ENCODE measurements around the gene TDRD9. TPM values are rescaled to one million over a fixed set of nuclear protein-coding genes. Genes with fewer than 3 reads are reported as not detected.

The TDRD9 gene
- total RNA-seq, 1 donor from 2014 or later = not detected

DNA sequence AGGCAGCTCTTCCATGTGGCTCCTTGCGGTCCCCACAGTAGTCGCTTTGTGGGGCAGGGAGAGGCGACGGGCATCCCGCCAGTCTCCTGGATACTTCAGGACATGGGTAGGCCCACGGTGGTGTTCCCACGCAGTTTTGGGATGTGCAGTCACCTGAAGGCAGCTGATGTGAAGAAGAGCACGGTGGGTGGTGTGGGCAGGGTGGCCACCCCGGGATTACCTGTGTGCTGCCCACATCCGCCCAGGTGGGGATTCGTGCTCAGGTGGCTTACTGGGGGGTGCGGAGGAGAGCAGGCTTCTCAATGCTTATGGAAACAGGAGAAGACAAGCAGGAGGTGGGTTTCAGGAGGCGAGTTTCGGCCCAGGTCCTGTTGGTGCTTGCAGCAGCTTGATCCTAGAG is 28.4 kb upstream of the TDRD9 start:
- H3K9me3 Mint-ChIP-seq = no peaks in the 10 kb centered on the region
- H3K27me3 Mint-ChIP-seq = no peaks in the 10 kb centered on the region
- no peak overlapping the region for H3K4me3 Mint-ChIP-seq
- no peaks in the 10 kb centered on the region for H3K4me1 Mint-ChIP-seq (ENCODE audit: unreplicated experiment)
- no peak overlapping the region for H3K27ac Mint-ChIP-seq
- TF ChIP-seq, protein P1, sequence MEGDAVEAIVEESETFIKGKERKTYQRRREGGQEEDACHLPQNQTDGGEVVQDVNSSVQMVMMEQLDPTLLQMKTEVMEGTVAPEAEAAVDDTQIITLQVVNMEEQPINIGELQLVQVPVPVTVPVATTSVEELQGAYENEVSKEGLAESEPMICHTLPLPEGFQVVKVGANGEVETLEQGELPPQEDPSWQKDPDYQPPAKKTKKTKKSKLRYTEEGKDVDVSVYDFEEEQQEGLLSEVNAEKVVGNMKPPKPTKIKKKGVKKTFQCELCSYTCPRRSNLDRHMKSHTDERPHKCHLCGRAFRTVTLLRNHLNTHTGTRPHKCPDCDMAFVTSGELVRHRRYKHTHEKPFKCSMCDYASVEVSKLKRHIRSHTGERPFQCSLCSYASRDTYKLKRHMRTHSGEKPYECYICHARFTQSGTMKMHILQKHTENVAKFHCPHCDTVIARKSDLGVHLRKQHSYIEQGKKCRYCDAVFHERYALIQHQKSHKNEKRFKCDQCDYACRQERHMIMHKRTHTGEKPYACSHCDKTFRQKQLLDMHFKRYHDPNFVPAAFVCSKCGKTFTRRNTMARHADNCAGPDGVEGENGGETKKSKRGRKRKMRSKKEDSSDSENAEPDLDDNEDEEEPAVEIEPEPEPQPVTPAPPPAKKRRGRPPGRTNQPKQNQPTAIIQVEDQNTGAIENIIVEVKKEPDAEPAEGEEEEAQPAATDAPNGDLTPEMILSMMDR (conservative IDR thresholded peaks at IDR 0.05) = no peak
- no peaks in the 10 kb centered on the region for H3K36me3 Mint-ChIP-seq
- no peak for DNase-seq (ENCODE audit: extremely low spot score, unreplicated experiment)

DNA sequence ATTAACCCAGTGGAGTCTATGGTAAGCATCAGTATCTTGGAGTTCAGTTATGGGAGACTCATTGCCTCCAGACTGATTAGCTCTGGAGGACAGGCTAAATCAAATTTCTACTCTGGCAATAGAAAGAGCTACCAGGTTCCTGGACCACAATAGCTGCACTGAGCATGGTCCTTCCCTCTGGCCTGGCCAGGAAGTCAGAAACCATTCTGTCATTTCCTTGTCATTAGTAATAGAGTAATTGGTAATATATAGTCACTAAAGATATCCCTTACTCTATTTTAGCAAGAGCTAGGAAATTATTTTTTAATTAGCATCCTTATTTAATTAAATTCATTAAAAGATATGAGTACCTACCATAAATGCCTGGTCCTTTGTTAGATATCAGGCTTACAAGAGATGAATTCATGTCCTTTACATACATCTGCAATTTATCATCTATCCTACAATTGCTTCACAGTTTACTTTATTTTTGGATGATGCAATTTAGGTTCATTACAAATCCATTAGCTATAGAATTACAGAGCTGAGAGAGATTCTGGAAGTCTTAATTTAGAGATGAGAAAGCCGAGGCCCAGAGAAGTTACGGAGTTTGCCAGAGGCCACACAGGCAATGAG is 23.7 kb upstream of the TDRD9 start:
- TF ChIP-seq, protein P1 (conservative IDR thresholded peaks at IDR 0.05) = no peak
- H3K27me3 Mint-ChIP-seq = no peaks in the 10 kb centered on the region
- H3K36me3 Mint-ChIP-seq = no peaks in the 10 kb centered on the region
- no peaks in the 10 kb centered on the region for H3K9me3 Mint-ChIP-seq
- H3K4me3 Mint-ChIP-seq = no peak overlapping the region
- no peak overlapping the region for H3K27ac Mint-ChIP-seq
- H3K4me1 Mint-ChIP-seq (ENCODE audit: unreplicated experiment) = no peaks in the 10 kb centered on the region
- DNase-seq (ENCODE audit: extremely low spot score, unreplicated experiment) = no peak

DNA sequence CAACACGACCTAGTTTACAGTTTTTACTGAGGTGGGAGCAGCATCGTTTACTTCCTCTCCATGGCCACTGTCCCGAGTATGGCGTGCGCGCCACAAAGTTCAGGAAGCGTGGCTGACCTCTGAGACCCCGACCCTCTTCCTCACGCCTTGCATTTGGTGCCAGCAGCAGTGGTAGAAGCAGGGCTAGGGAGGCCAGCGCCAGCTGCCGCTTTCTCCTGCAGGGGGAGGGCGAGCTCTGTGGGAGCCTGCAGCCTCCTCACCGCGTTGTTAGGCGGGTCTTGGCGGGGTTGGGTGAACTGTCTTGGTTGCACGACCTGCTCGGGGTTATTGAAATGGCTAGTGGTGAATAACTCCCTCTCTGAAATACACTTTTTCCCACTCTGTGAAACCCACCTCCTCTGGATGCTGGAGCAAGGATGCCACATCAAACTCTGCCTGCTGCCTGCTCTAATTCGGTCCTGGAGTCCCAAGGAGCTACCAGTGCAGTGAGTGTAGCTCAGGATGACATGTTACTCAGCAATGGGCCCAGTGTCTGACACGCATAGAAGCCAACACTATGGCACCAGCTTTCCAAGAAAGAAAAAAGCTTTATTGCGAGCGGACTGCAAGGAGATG is 22.3 kb upstream of the TDRD9 start:
- Mint-ChIP-seq H3K9me3 (no peaks in the 10 kb centered on the region), H3K27ac (no peak overlapping the region), H3K27me3 (no peaks in the 10 kb centered on the region), H3K36me3 (peaks cover 3% of the 10 kb centered on the region), H3K4me1 (ENCODE audit: unreplicated experiment) (peaks cover 9% of the 10 kb centered on the region), H3K4me3 (no peak overlapping the region)
- no peak for DNase-seq (ENCODE audit: extremely low spot score, unreplicated experiment)
- TF ChIP-seq, protein P1 (conservative IDR thresholded peaks at IDR 0.05) = peak; percentile 38

DNA sequence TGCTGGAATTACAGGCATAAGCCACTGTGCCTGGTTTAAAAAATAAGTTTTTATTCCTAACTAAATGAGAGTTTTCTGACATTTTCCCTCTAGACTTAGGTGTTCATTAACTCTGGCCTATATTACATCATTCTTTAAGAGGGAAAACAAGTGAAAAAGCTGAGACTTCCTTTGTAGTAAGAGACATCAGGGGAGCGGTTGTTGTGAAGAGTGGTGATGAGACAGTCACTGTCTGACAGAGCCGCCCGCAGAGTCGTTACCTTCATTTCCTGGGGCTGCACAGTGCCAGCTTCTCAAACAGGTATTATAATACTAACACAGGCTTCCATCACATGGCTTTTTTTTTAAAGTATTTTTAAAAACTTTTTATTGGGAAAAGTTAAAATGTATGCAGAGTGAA is 19.7 kb upstream of the TDRD9 start:
- Mint-ChIP-seq H3K27ac (no peak overlapping the region), H3K9me3 (no peaks in the 10 kb centered on the region), H3K36me3 (peaks cover 3% of the 10 kb centered on the region), H3K4me3 (no peak overlapping the region), H3K27me3 (no peaks in the 10 kb centered on the region), H3K4me1 (ENCODE audit: unreplicated experiment) (peaks cover 9% of the 10 kb centered on the region)
- TF ChIP-seq, protein P1 (conservative IDR thresholded peaks at IDR 0.05) = no peak
- DNase-seq (ENCODE audit: extremely low spot score, unreplicated experiment) = no peak

DNA sequence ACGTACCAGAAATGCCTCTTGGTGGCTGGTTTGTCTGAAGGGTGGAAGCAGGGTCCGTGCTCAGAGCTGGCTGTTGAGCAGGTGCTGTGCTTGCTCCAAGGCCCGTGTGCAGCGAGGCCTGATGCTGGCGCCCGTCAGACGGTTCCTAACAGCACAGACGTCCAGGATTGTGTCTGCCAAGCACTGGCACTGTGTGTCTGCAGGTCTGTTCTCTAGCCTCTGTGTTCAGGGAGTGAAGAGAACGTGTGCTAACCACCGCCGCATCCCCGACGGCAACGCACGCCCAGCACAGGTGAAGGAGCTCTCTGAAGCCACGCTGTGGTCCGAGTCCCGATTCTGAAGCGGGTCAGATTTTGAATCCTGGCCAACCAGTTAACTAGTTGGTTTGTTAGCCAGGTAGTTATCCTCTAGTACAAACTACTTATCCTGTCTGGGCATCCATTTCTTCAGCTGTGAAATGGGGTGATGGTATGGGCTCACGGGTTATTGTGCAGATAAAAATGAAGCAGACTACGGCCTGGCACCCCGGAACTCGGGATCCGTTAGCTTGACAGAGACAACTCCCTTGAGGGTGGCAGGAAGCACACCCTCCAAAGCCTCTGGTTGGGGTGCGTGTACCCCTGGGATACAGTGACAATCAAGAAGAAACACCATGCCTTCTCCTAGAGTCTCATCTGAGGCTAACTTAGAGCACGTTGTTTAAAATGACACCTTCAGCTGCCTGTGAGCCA is 18.6 kb upstream of the TDRD9 start:
- Mint-ChIP-seq H3K4me1 (ENCODE audit: unreplicated experiment) (peaks cover 9% of the 10 kb centered on the region), H3K27me3 (no peaks in the 10 kb centered on the region), H3K27ac (peak overlapping the region; percentile 82), H3K36me3 (peaks cover 3% of the 10 kb centered on the region), H3K9me3 (no peaks in the 10 kb centered on the region), H3K4me3 (peak overlapping the region; percentile 74)
- no peak for DNase-seq (ENCODE audit: extremely low spot score, unreplicated experiment)
- TF ChIP-seq, protein P1 (conservative IDR thresholded peaks at IDR 0.05) = no peak

All from type B pancreatic cell (in vitro differentiated cells).